H1 (cell line): Measurements from ENCODE around the gene PAQR8. TPM values are rescaled to one million over a fixed set of nuclear protein-coding genes. Genes with fewer than 3 reads are reported as not detected.

ENCODE experiments used
- CTCF ChIA-PET: fragments of 300-600 bp; sonication (Branson Sonifier 250); formaldehyde crosslinking; loops from one replicate; lab custom pipeline; 2021; ENCODE audit not compliant: partially characterized antibody; lab: Charles Lee
- POLR2A ChIA-PET: fragments of 300-600 bp; sonication (Branson Sonifier 250); formaldehyde crosslinking; loops from one replicate; lab custom pipeline; 2021; ENCODE audit warnings: inconsistent platforms; ENCODE audit not compliant: partially characterized antibody; lab: Charles Lee
- DNase-seq, 2 experiments: peaks; one replicate each; pipeline versions ENCODE4 v3.0.0 to v3.0.0-alpha.2; 2010 to 2022; ENCODE audit warnings: low spot score in 2 of 2, low read depth in 1 of 2, mixed read lengths in 1 of 2
- FAIRE-seq: peaks from 2 replicates; lab custom pipeline; 2011; peaks lifted over from hg19 to GRCh38; lab: Jason Lieb, UNC
- H2AFZ ChIP-seq: 2 replicates; pipeline ENCODE4 v1.8.1; 2012; ENCODE audit warnings: low read length, inconsistent platforms
- H2AK5ac ChIP-seq: 2 replicates; pipeline ENCODE4 v1.6.1; 2013; ENCODE audit warnings: low read depth, low read length
- H2BK120ac ChIP-seq: replicated peaks from 2 replicates; pipeline ENCODE3; 2013; ENCODE audit warnings: low read depth, low read length, inconsistent platforms
- H2BK12ac ChIP-seq: 2 replicates; pipeline ENCODE4 v1.6.1; 2013; ENCODE audit warnings: low read depth, low read length
- H2BK15ac ChIP-seq: 2 replicates; pipeline ENCODE4 v1.6.1; 2013; ENCODE audit warnings: low read length
- H2BK20ac ChIP-seq: 2 replicates; pipeline ENCODE4 v1.6.1; 2013; ENCODE audit warnings: low read length
- H2BK5ac ChIP-seq: 2 replicates; pipeline ENCODE4 v1.6.1; 2013; ENCODE audit warnings: low read depth, low read length
- H3K14ac ChIP-seq: 2 replicates; pipeline ENCODE4 v1.6.1; 2013; ENCODE audit warnings: inconsistent platforms; ENCODE audit not compliant: insufficient read length
- H3K18ac ChIP-seq: 2 replicates; pipeline ENCODE4 v1.6.1; 2013; ENCODE audit warnings: low read length; ENCODE audit errors: extremely low read depth
- H3K23ac ChIP-seq: 2 replicates; pipeline ENCODE4 v1.6.1; 2013; ENCODE audit warnings: inconsistent platforms; ENCODE audit not compliant: insufficient read length
- H3K23me2 ChIP-seq: 2 replicates; pipeline ENCODE4 v1.6.1; 2013; ENCODE audit warnings: low read depth, low read length
- H3K27ac ChIP-seq: 2 replicates; pipeline ENCODE4 v1.6.1; 2011; ENCODE audit warnings: low read depth, low read length, inconsistent platforms
- H3K27me3 ChIP-seq, 4 experiments: replicated peaks in 1 of 4; 1 replicate in 1 of 4; 2 replicates in 3 of 4; pipeline versions ENCODE4 v1.6.1 to v1.8.1; 2011 to 2013; ENCODE audit warnings: low read length in 3 of 4, mild to moderate bottlenecking in 3 of 4, inconsistent platforms in 2 of 4, mixed read lengths in 2 of 4, moderate library complexity in 1 of 4; ENCODE audit not compliant: control insufficient read depth in 3 of 4, insufficient read depth in 3 of 4; ENCODE audit errors: extremely low read depth in 1 of 4
- H3K36me3 ChIP-seq, 4 experiments: 2 replicates each; pipeline versions ENCODE4 v1.6.1 to v1.8.1; 2011 to 2013; ENCODE audit warnings: mild to moderate bottlenecking in 4 of 4, low read length in 3 of 4, moderate library complexity in 2 of 4, control low read depth in 1 of 4, inconsistent platforms in 1 of 4; ENCODE audit not compliant: insufficient read depth in 4 of 4, control insufficient read depth in 2 of 4
- H3K4ac ChIP-seq: replicated peaks from 2 replicates; pipeline ENCODE3; 2013; ENCODE audit warnings: low read length, low read depth, mixed read lengths, inconsistent platforms; ENCODE audit not compliant: insufficient read length
- H3K4me1 ChIP-seq, 4 experiments: replicated peaks in 1 of 4; 1 replicate in 1 of 4; 2 replicates in 3 of 4; pipeline versions ENCODE4 v1.6.1 to v1.8.1; 2011 to 2013; ENCODE audit warnings: low read length in 3 of 4, inconsistent platforms in 2 of 4, mixed read lengths in 1 of 4; ENCODE audit not compliant: insufficient read depth in 4 of 4, control insufficient read depth in 3 of 4
- H3K4me2 ChIP-seq, 2 experiments: 2 replicates each; pipeline versions ENCODE4 v1.6.1 to v1.8.1; 2011 to 2013; ENCODE audit warnings: low read depth in 2 of 2, low read length in 2 of 2, control low read depth in 1 of 2, inconsistent platforms in 1 of 2, mild to moderate bottlenecking in 1 of 2; ENCODE audit not compliant: insufficient read depth in 1 of 2
- H3K4me3 ChIP-seq, 4 experiments: fragments of 200-600, 300-600 bp in 1 of 4; sonication (generic), shearing (Covaris generic), sonication (Bioruptor Twin) in 1 of 4; 2 replicates each; pipeline versions ENCODE4 v1.5.1 to v1.8.1; 2011 to 2016; ENCODE audit warnings: low read length in 4 of 4, low read depth in 3 of 4, control low read depth in 2 of 4, inconsistent platforms in 2 of 4, mild to moderate bottlenecking in 2 of 4, mixed read lengths in 1 of 4, moderate library complexity in 1 of 4; ENCODE audit not compliant: insufficient read depth in 2 of 4; ENCODE audit errors: extremely low read depth in 1 of 4
- H3K56ac ChIP-seq: replicated peaks from 2 replicates; pipeline ENCODE3; 2013; ENCODE audit warnings: low read depth, mild to moderate bottlenecking, mixed read lengths, low read length, inconsistent platforms; ENCODE audit not compliant: insufficient read length
- H3K79me1 ChIP-seq: 2 replicates; pipeline ENCODE4 v1.6.1; 2013; ENCODE audit warnings: low read depth, low read length, control low read depth
- H3K79me2 ChIP-seq, 2 experiments: 2 replicates each; pipeline versions ENCODE4 v1.6.1 to v1.8.1; 2012 to 2013; ENCODE audit warnings: low read length in 2 of 2, mild to moderate bottlenecking in 2 of 2, inconsistent platforms in 1 of 2; ENCODE audit not compliant: insufficient read depth in 2 of 2, control insufficient read depth in 1 of 2
- H3K9ac ChIP-seq, 4 experiments: replicated peaks in 1 of 4; 1 replicate in 1 of 4; 2 replicates in 3 of 4; pipeline versions ENCODE4 v1.6.1 to v1.8.1; 2011 to 2013; ENCODE audit warnings: low read depth in 3 of 4, low read length in 3 of 4, control low read depth in 2 of 4, mild to moderate bottlenecking in 2 of 4, moderate library complexity in 2 of 4, inconsistent platforms in 1 of 4; ENCODE audit errors: extremely low read depth in 1 of 4
- H3K9me3 ChIP-seq, 2 experiments: 2 replicates each; pipeline versions ENCODE4 v1.6.1 to v1.8.1; 2012 to 2013; ENCODE audit warnings: mild to moderate bottlenecking in 2 of 2, moderate library complexity in 2 of 2, control low read depth in 1 of 2, inconsistent platforms in 1 of 2, low read depth in 1 of 2, low read length in 1 of 2, mixed read lengths in 1 of 2; ENCODE audit not compliant: insufficient read depth in 2 of 2
- H4K20me1 ChIP-seq, 2 experiments: replicated peaks in 1 of 2; 2 replicates each; pipeline versions ENCODE3 to v1.8.1; 2011 to 2013; ENCODE audit warnings: inconsistent platforms in 2 of 2, low read length in 2 of 2, mild to moderate bottlenecking in 1 of 2; ENCODE audit not compliant: insufficient read depth in 2 of 2, control insufficient read depth in 1 of 2
- H4K5ac ChIP-seq: 2 replicates; pipeline ENCODE4 v1.6.1; 2013; ENCODE audit warnings: low read length, low read depth, mixed read lengths, inconsistent platforms; ENCODE audit not compliant: insufficient read length
- H4K8ac ChIP-seq: 2 replicates; pipeline ENCODE4 v1.8.0; 2013; ENCODE audit warnings: mild to moderate bottlenecking, moderate library complexity, low read length, inconsistent platforms; ENCODE audit not compliant: insufficient read depth; ENCODE audit errors: extremely low read depth
- H4K91ac ChIP-seq: replicated peaks from 2 replicates; pipeline ENCODE3; 2013; ENCODE audit warnings: low read length, mixed read lengths, inconsistent platforms; ENCODE audit not compliant: insufficient read length
- ASH2L ChIP-seq: fragments of 200-600, 300-600 bp; sonication (generic); IDR thresholded peaks from one replicate; pipeline ENCODE4 v1.7.1; 2017; ENCODE audit warnings: low read length
- ATF3 ChIP-seq: IDR thresholded peaks from 2 replicates; pipeline ENCODE4 v1.6.1; 2011; ENCODE audit warnings: low read depth, mild to moderate bottlenecking, low read length; ENCODE audit not compliant: insufficient read depth
- CBX8 ChIP-seq: fragments of 300-800, 300-1000 bp; sonication (generic); IDR thresholded peaks from 2 replicates; pipeline ENCODE4 v1.7.1; 2016; ENCODE audit warnings: low read depth, low read length, borderline replicate concordance
- CEBPB ChIP-seq: IDR thresholded peaks from 2 replicates; pipeline ENCODE4 v1.6.1; 2012; ENCODE audit warnings: low read depth, low read length
- CHD1 ChIP-seq: IDR thresholded peaks from 2 replicates; pipeline ENCODE4 v1.6.1; 2012; ENCODE audit warnings: low read depth, low read length, improper control_type of control experiment
- CTBP2 ChIP-seq: IDR thresholded peaks from 2 replicates; pipeline ENCODE4 v1.7.0; 2011; ENCODE audit warnings: borderline replicate concordance, mild to moderate bottlenecking, moderate library complexity, mixed read lengths, low read length; ENCODE audit not compliant: insufficient read depth, insufficient read length
- JUN ChIP-seq: IDR thresholded peaks from 2 replicates; pipeline ENCODE4 v1.6.1; 2011; ENCODE audit warnings: low read depth, mild to moderate bottlenecking, improper control_type of control experiment, low read length
- KDM4A ChIP-seq: IDR thresholded peaks from one replicate; pipeline ENCODE4 v1.7.1; 2012; ENCODE audit warnings: low read depth, mild to moderate bottlenecking, moderate library complexity, low read length, inconsistent platforms; ENCODE audit not compliant: severe bottlenecking
- PHF8 ChIP-seq: fragments of 200-600 bp; sonication (generic); conservative IDR thresholded peaks from 2 replicates; pipeline ENCODE4 v1.7.1; 2012; ENCODE audit warnings: low read depth, mild to moderate bottlenecking, inconsistent platforms, low read length, moderate library complexity
- RBBP5 ChIP-seq: IDR thresholded peaks from 2 replicates; pipeline ENCODE4 v1.7.1; 2012; ENCODE audit warnings: low read depth, mild to moderate bottlenecking, inconsistent platforms, low read length, moderate library complexity, borderline replicate concordance
- SIN3A ChIP-seq, 2 experiments: IDR thresholded peaks in 1 of 2; conservative IDR thresholded peaks in 1 of 2; 2 replicates each; pipeline ENCODE4 v1.6.1; 2011 to 2012; ENCODE audit warnings: low read length in 2 of 2, improper control_type of control experiment in 1 of 2, low read depth in 1 of 2, mild to moderate bottlenecking in 1 of 2
- SIX5 ChIP-seq: IDR thresholded peaks from 2 replicates; pipeline ENCODE4 v1.6.1; 2011; ENCODE audit warnings: mild to moderate bottlenecking, low read depth, low read length
- WGBS, 2 experiments: shearing (Covaris generic) in 1 of 2; methylation state at CpG; one replicate each; pipeline versions ENCODE4 v1.1.6 to v1.1.7; 2013 to 2015; ENCODE audit warnings: low lambda C conversion rate in 2 of 2, mixed read lengths in 2 of 2, inconsistent platforms in 1 of 2, low coverage in 1 of 2, missing lambda C conversion rate in 1 of 2; ENCODE audit not compliant: insufficient replicate concordance in 2 of 2, insufficient coverage in 1 of 2, insufficient read length in 1 of 2; ENCODE audit errors: extremely low coverage in 1 of 2, missing lambda C conversion rate in 1 of 2; 5-methylcytosine and 5-hydroxymethylcytosine counted together
- polyA plus RNA-seq, 7 experiments: library from polyadenylated mRNA; depleted of rRNA in 3 of 7; stranded (reverse) in 5 of 7; unstranded in 2 of 7; fragments of >200 nt in 5 of 7; fragments of 200-250 nt in 2 of 7; gene quantifications; 1 replicate in 5 of 7; 2 replicates in 1 of 7; 4 replicates in 1 of 7; pipeline versions ENCODE4 v1.2.1 to v1.2.3, GENCODE V29; 2011 to 2013; ENCODE audit warnings: missing spikeins in 2 of 7, mixed read lengths in 2 of 7
- total RNA-seq: library from RNA; stranded (reverse); fragmentation: NEBNext Ultra II Directional; extraction: Animal tissue kit (Norgen Biotek cat#: 25700); gene quantifications from 2 replicates; pipeline ENCODE4 v1.2.1, GENCODE V29; 2021
- TF ChIP-seq, protein P1 (sequence below): IDR thresholded peaks from 2 replicates; pipeline ENCODE4 v1.6.1; 2012; ENCODE audit warnings: inconsistent platforms

The PAQR8 gene
- total and polyA plus RNA-seq, 2 of the 8 experiments (the other 6 are each of a cell fraction or from before 2014, with no cell fraction given) = 7.6 to 9.6 TPM

DNA sequence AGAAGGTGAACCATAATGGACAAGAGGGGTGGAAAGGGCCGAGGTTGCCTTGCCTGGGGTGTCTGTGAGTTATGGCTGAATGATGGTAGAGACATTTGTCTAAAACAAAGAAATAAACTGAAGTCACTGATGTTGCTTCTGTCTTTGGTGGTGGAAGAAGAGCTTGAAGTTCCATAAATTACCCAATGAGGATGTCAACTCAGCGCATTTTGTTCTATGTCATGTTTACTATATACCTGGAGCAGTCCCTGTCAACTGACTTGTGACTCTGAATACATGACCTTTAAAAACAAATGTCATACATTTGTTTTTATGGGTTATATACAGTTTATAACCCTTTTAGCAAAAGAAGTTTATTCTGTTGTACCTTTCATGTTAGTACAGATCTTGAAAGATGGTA, 60.2 kb downstream of the PAQR8 start:
- peaks cover 0 to 4% (median 0%) of the 10 kb centered on the region in 4 experiments; a peak in 1 of 7 replicates for H3K4me1 ChIP-seq
- no peak overlapping the region for H3K9ac ChIP-seq
- CTCF ChIA-PET = no interaction called here

More for the DNA sequence above, 60.2 kb downstream of the PAQR8 start:
- H3K23ac ChIP-seq = no peak overlapping the region
- H4K20me1 ChIP-seq = no peaks in the 10 kb centered on the region
- no peak overlapping the region for H3K27ac ChIP-seq
- no peak overlapping the region for H2BK120ac ChIP-seq
- no peak for DNase-seq
- POLR2A ChIA-PET = no interaction called here
- no peaks in the 10 kb centered on the region for H3K27me3 ChIP-seq
- H3K36me3 ChIP-seq = no peaks in the 10 kb centered on the region
- H3K9me3 ChIP-seq = no peaks in the 10 kb centered on the region
- H2BK15ac ChIP-seq = no peak overlapping the region
- H3K14ac ChIP-seq = no peak overlapping the region
- no peak overlapping the region for H2AK5ac ChIP-seq
- no peak overlapping the region for H3K4me3 ChIP-seq
- H4K5ac ChIP-seq = no peak overlapping the region
- 81% methylated on average over 2 of the region's 2 CpGs; no CpG with 5 or more reads in 1 of the 2 experiments for WGBS, 2 experiments
- no peak overlapping the region for H2BK12ac ChIP-seq
- H3K79me2 ChIP-seq = no peaks in the 10 kb centered on the region
- no peak overlapping the region for H3K56ac ChIP-seq
- TF ChIP-seq ATF3 = no peak
- no peak for TF ChIP-seq CBX8
- TF ChIP-seq JUN = no peak
- TF ChIP-seq SIN3A (conservative IDR thresholded peaks at IDR 0.05 in 1 of 2, IDR thresholded peaks at IDR 0.05 in 1 of 2; ENCODE audit: low read depth in 1 of 2, low read length in 2 of 2) = no peak
- TF ChIP-seq KDM4A = no peak
- no peak for TF ChIP-seq CHD1
- TF ChIP-seq, protein P1, sequence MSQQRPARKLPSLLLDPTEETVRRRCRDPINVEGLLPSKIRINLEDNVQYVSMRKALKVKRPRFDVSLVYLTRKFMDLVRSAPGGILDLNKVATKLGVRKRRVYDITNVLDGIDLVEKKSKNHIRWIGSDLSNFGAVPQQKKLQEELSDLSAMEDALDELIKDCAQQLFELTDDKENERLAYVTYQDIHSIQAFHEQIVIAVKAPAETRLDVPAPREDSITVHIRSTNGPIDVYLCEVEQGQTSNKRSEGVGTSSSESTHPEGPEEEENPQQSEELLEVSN = no peak
- no peak for TF ChIP-seq CEBPB
- no peak for TF ChIP-seq RBBP5
- no peak for TF ChIP-seq PHF8
- TF ChIP-seq CTBP2 = no peak
- TF ChIP-seq ASH2L = no peak
- no peak for TF ChIP-seq SIX5
- no peak overlapping the region for H2AFZ ChIP-seq
- H3K4me2 ChIP-seq = no peak overlapping the region
- no peak overlapping the region for H4K91ac ChIP-seq
- H3K23me2 ChIP-seq = peaks cover 11% of the 10 kb centered on the region
- H2BK5ac ChIP-seq = no peak overlapping the region
- FAIRE-seq = no peak
- H3K4ac ChIP-seq = no peak overlapping the region
- no peak overlapping the region for H4K8ac ChIP-seq
- H3K18ac ChIP-seq = no peak overlapping the region
- H3K79me1 ChIP-seq = no peaks in the 10 kb centered on the region
- no peak overlapping the region for H2BK20ac ChIP-seq
